Stomach smooth muscle (tissue), 2 donors: ENCODE results near the gene RNF4.

ENCODE experiments used
- H3K27ac ChIP-seq: one replicate; pipeline ENCODE4 v1.7.0; 2013; ENCODE audit warnings: mild to moderate bottlenecking, low read length, inconsistent platforms
- H3K27me3 ChIP-seq, 2 donors: one replicate each; pipeline ENCODE4 v1.7.0; 2013; ENCODE audit warnings: low read length in 2 of 2; ENCODE audit not compliant: insufficient read depth in 2 of 2, control insufficient read depth in 1 of 2
- H3K36me3 ChIP-seq, 2 donors: one replicate each; pipeline ENCODE4 v1.7.0; 2013; ENCODE audit warnings: low read length in 2 of 2; ENCODE audit not compliant: control insufficient read depth in 2 of 2, insufficient read depth in 2 of 2
- H3K4me1 ChIP-seq: one replicate; pipeline ENCODE4 v1.7.0; 2013; ENCODE audit warnings: low read length; ENCODE audit not compliant: control insufficient read depth, insufficient read depth
- H3K4me3 ChIP-seq, 2 donors: one replicate each; pipeline ENCODE4 v1.7.0; 2013; ENCODE audit warnings: low read length in 2 of 2
- H3K9ac ChIP-seq, 2 donors: one replicate each; pipeline ENCODE4 v1.7.0; 2013; ENCODE audit warnings: low read length in 2 of 2, mild to moderate bottlenecking in 1 of 2
- H3K9me3 ChIP-seq, 2 donors: one replicate each; pipeline ENCODE4 v1.7.0; 2013; ENCODE audit warnings: low read length in 2 of 2; ENCODE audit not compliant: control insufficient read depth in 2 of 2
- donor health status: healthy.
- donor health status: Pancreatic carcinoma.

The RNF4 gene

DNA sequence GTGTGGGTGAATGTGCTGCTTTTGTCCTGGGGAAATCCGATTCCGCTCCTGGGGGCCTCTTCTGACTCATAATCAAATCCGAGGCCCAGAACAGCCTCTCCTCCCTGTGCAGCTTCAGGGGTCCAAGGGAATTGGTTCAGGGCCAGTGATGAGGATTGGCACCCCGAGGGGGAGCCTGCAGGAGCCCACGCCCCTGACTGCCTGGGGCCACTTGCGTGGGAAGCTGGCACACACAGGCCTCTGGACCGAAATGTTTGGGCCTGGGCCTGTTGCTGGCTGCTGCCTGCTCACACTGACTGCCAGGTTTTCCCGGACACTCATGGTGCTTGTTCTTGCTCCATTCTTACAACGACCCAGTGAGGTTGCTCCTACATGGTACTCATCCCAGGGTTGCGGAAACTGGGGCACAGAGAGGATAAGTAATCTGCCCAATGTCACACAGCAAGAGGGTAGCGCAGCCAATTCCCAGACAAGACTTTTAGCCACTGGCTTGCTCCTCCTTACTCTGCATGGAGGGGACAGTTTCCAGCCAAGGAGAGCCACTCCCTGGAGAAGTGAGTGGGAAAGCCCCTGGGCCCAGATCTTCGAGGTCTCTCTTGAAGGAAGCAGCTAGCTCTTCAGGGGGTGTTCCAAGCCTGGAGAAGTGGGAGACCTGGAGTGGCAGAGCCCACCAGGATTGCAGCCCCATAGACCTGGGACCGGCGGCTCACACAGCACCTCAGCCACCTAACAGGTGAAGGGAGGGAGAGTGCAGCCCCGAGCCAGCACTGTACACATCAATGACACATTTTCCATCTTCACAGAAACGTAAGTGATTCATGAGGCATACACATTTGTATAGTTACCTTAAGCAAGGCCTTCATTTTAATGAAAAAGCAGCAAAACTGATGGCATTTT, 29.8 kb upstream of the RNF4 start:
- H3K9ac ChIP-seq, result no peak overlapping the region
- H3K36me3 ChIP-seq, result no peaks in the 10 kb centered on the region
- no peak overlapping the region for H3K4me3 ChIP-seq
- H3K27ac ChIP-seq, result no peak overlapping the region
- no peaks in the 10 kb centered on the region for H3K9me3 ChIP-seq
- no peaks in the 10 kb centered on the region for H3K4me1 ChIP-seq
- H3K27me3 ChIP-seq, result peaks cover 0 to 3% of the 10 kb centered on the region in 2 donors

GRCh38 chr4:2441393-2442174, 27.3 kb upstream of the RNF4 start:
- no peaks in the 10 kb centered on the region for H3K36me3 ChIP-seq
- no peaks in the 10 kb centered on the region for H3K4me1 ChIP-seq
- H3K9ac ChIP-seq, result no peak overlapping the region
- H3K9me3 ChIP-seq, result no peaks in the 10 kb centered on the region
- H3K4me3 ChIP-seq, result no peak overlapping the region
- no peak overlapping the region for H3K27ac ChIP-seq
- peaks cover 0 to 3% of the 10 kb centered on the region in 2 donors for H3K27me3 ChIP-seq

GRCh38 chr4:2442175-2442993, 26.5 kb upstream of the RNF4 start:
- Histone ChIP-seq H3K9ac (no peak overlapping the region), H3K27ac (no peak overlapping the region), H3K9me3 (no peaks in the 10 kb centered on the region), H3K36me3 (no peaks in the 10 kb centered on the region), H3K4me1 (no peaks in the 10 kb centered on the region), H3K4me3 (no peak overlapping the region), H3K27me3 (peaks cover 0 to 3% of the 10 kb centered on the region in 2 donors)

DNA sequence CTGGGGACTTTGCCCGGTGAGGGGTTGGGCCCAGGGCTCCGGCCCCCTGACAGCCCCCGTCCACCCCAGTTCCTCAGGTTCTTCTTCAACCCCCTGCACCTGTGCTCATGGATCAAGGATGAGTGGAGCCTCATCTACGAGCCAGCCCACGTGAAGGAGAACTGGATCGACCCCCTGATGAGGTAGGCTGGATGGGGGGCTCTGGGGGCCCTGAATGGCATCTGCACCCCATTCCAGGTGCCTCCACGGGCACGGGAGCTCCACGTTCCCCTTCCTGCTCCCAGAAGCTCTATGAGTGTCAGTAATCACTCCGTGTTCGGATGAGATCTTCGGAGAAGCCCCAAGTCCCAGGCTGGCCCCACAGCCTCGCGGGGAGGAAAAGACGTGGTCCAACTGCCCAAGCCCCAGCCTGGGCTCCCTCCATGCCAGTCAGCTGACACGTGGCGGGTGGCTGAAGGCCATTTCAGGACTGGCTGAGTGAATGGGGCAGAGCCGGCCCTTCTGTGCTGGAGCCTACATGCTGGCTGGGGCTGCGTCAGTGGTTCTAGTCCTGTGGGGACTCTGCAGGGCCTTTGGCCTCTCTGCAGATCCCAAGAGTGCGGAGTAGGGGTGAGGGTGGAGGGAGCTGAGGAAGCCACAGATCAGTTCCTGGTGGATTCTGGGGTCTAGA, 25.7 kb upstream of the RNF4 start:
- peaks cover 0 to 3% of the 10 kb centered on the region in 2 donors for H3K27me3 ChIP-seq
- H3K9me3 ChIP-seq, result no peaks in the 10 kb centered on the region
- H3K4me1 ChIP-seq, result no peaks in the 10 kb centered on the region
- no peak overlapping the region for H3K4me3 ChIP-seq
- no peak overlapping the region for H3K27ac ChIP-seq
- H3K36me3 ChIP-seq, result no peaks in the 10 kb centered on the region
- H3K9ac ChIP-seq, result no peak overlapping the region

DNA sequence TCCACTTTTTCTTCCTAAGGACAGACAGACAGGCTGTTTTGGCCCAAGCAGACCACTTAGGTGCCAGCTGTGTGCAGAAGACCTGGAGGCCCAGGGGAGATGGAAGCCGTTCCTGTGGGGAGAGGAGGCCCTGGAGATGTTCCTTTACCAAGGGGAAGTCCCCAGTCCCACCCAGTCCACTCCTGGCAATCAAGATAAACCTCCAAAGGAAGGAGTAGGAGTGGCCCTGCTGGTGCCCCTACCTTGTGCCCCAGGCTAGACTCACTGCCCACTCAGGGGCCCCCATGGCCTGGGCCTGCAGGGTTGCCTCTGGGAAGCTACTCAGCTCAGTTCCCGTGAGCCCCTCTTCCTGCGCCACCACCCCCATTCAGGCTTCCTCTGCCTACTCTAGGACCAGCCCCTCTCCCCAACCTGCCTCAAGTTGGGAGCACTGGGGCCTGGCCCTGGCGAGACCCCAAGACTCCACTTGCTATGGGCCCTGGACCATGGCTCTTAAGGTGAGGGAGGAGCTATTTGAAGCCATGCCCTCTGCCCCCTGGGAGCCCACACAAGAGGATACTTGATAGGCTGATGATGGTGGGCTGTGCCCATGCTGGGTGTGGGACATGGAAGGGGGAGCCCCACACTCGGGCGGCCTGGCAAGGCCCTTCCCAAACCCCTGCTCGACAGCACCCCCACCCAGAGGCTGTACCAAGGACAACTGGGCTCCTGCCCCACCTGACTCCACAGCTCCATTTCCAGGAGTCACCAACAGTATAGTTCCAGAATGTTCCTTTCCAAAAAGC, 24.8 kb upstream of the RNF4 start:
- Histone ChIP-seq H3K27me3 (peaks cover 0 to 3% of the 10 kb centered on the region in 2 donors), H3K27ac (no peak overlapping the region), H3K9ac (no peak overlapping the region), H3K4me1 (no peaks in the 10 kb centered on the region), H3K4me3 (no peak overlapping the region), H3K36me3 (no peaks in the 10 kb centered on the region), H3K9me3 (no peaks in the 10 kb centered on the region)

DNA sequence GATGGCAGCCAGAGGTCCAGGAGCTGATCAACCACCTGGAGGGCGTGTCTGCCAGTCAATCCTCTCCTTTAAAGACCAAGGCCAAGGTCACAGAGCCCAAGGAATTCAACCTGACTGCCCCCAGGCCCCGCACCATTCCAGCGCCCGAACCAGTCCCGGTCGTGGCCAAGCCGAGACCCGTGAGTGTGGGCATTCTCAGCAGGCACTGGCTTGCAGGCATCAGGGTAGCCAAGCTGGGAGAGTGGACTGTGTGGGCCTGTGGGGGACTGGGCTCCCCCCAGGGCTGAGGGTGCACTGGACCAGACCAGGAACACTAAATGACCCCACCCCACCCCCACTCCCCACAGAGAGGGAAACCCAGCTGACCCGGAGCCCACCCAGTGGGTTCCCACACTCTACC, 23.8 kb upstream of the RNF4 start:
- Histone ChIP-seq H3K4me1 (no peaks in the 10 kb centered on the region), H3K27ac (no peak overlapping the region), H3K4me3 (no peak overlapping the region), H3K27me3 (peaks cover 0 to 3% of the 10 kb centered on the region in 2 donors), H3K36me3 (no peaks in the 10 kb centered on the region), H3K9me3 (no peaks in the 10 kb centered on the region), H3K9ac (no peak overlapping the region)

DNA sequence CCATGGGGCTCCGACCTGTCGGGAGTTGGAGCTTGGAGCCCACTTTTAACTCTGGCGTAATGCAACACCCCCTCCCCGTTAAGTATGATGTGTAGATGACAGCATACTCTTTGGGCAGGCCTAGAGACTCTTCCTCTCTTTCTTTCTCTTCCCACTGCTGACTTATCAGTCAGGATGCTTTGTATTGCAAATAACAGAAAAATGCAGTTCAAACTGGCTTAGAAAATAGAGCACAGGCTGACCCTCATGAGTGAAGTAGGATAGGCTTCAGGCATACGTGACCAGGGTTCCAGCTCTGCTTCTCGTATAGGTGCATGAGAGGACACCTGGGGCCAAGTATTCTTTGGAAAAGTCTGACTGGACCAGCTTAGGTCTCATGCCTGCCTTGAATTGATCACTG, 23.3 kb upstream of the RNF4 start:
- Histone ChIP-seq H3K36me3 (no peaks in the 10 kb centered on the region), H3K27me3 (peaks cover 0 to 3% of the 10 kb centered on the region in 2 donors), H3K4me1 (no peaks in the 10 kb centered on the region), H3K4me3 (no peak overlapping the region), H3K27ac (no peak overlapping the region), H3K9ac (no peak overlapping the region), H3K9me3 (no peaks in the 10 kb centered on the region)

DNA sequence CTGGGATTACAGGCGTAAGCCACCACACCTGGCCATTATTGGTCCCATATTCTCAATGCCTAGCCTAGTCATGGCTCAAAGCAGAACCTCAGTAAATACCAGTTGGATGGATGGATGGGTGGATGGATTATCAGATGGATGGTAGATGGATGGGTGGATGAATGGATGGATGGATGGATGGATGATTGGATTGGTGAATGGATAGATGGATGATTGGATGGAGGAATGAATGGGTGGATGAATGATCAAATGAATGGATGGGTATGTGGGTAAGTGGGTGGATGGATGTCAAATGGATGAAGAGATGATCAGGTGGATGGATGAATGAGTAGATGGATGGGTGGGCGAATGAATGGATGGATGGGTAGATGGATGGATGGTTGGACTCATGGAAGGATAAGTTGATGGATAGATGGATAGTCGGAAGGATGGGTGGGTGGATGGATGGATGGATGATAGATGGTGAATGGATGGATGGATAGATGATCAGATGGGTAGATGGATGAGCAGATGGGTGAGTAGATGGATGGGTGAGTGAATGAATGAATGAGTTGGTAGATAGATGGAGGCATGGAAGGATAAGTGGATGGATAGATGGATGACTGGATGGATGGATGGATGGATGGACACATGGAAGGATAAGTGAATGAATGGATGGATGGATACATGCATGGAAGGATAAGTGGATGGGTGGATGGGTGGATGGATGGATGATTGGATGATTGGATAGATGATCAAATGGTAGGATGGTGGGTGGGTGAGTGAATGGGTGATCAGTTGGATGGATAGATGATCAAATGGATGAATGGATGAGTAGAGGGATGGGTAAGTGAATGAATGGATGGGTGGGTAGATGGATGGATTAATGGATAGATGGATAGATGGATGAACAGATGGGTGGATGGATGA, 22.0 kb upstream of the RNF4 start:
- H3K4me3 ChIP-seq, result no peak overlapping the region

DNA sequence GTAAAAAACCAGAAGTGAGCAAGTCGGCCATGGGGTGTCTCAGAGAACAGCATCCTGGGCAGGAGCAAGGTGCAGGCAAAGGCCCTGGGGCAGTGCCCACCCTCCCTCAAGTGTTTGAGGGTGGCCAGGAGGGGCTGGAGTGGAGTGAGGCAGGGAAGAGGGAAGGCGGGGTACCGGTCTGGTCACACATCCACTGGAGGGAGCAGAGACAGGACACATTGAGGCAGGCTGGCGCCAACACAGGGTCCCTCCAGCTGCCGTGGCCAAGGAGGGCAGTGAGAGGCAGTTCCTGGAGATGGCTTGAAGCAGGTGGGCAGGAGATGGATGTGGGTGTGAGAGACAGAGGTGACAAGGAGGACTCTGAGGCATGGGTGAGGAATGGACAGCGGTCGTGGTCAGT, 20.3 kb upstream of the RNF4 start:
- H3K27me3 ChIP-seq, result no peaks in the 10 kb centered on the region
- no peak overlapping the region for H3K4me3 ChIP-seq
- H3K4me1 ChIP-seq, result no peaks in the 10 kb centered on the region
- H3K9ac ChIP-seq, result no peak overlapping the region
- no peaks in the 10 kb centered on the region for H3K9me3 ChIP-seq
- no peaks in the 10 kb centered on the region for H3K36me3 ChIP-seq
- H3K27ac ChIP-seq, result no peak overlapping the region

More for the DNA sequence above, 22.0 kb upstream of the RNF4 start:
- Histone ChIP-seq H3K27ac (no peak overlapping the region), H3K9me3 (no peaks in the 10 kb centered on the region), H3K9ac (no peak overlapping the region), H3K27me3 (no peaks in the 10 kb centered on the region), H3K36me3 (no peaks in the 10 kb centered on the region), H3K4me1 (no peaks in the 10 kb centered on the region)
